Esophagus mucosa (tissue), 1 donor: ENCODE results near the gene CAPS. TPM values are rescaled to one million over a fixed set of nuclear protein-coding genes. Genes with fewer than 3 reads are reported as not detected.

Experiments
- ATAC-seq: fragments of 200-7000 bp; cut with Tn5 transposase; one replicate; pipeline ENCODE4 v1.9.1; 2020
- total RNA-seq: library from RNA; stranded (reverse); gene quantifications from one replicate; pipeline ENCODE4 v1.2.4, GENCODE V29; 2023
- donor health status: DM: yes; HTN: yes; CAD: no.

CAPS gene
- total RNA-seq, 1 donor from 2014 or later: 2.7 TPM

- peak; percentile 4 for ATAC-seq
Observed at GRCh38 chr19:5914358-5914774, 312 bp downstream of the CAPS start.

GRCh38 chr19:5914946-5915781, 1.1 kb downstream of the CAPS start:
- ATAC-seq: peak; percentile 26

GRCh38 chr19:5915782-5916165, 1.7 kb downstream of the CAPS start:
- no peak for ATAC-seq

GRCh38 chr19:5916181-5916708, 2.2 kb downstream of the CAPS start:
- no peak for ATAC-seq

- no peak for ATAC-seq
Observed at GRCh38 chr19:5917431-5918107, 3.5 kb downstream of the CAPS start.

- no peak for ATAC-seq
Observed at GRCh38 chr19:5918463-5919079, 4.5 kb downstream of the CAPS start.

- no peak for ATAC-seq
Observed at GRCh38 chr19:5921516-5922160, 7.6 kb downstream of the CAPS start.

- no peak for ATAC-seq
Observed at GRCh38 chr19:5922161-5922545, 8.1 kb downstream of the CAPS start.

GRCh38 chr19:5923356-5923755, 9.3 kb downstream of the CAPS start:
- ATAC-seq: peak; percentile 6

- ATAC-seq: no peak
Observed at GRCh38 chr19:5925830-5926427, 11.9 kb downstream of the CAPS start.

GRCh38 chr19:5926641-5927440, 12.8 kb downstream of the CAPS start:
- ATAC-seq: no peak

- ATAC-seq: no peak
Observed at GRCh38 chr19:5927441-5927821, 13.4 kb downstream of the CAPS start.

GRCh38 chr19:5929179-5929578, 15.1 kb downstream of the CAPS start:
- no peak for ATAC-seq

- ATAC-seq: no peak
Observed at GRCh38 chr19:5929625-5930024, 15.6 kb downstream of the CAPS start.

GRCh38 chr19:5931251-5931650, 17.2 kb downstream of the CAPS start:
- ATAC-seq: no peak

GRCh38 chr19:5932146-5932545, 18.1 kb downstream of the CAPS start:
- ATAC-seq: no peak

GRCh38 chr19:5932609-5933262, 18.7 kb downstream of the CAPS start:
- ATAC-seq: no peak

- no peak for ATAC-seq
Observed at GRCh38 chr19:5933391-5934068, 19.5 kb downstream of the CAPS start.

- ATAC-seq: no peak
Observed at GRCh38 chr19:5934069-5934401, 20.0 kb downstream of the CAPS start.

- no peak for ATAC-seq
Observed at GRCh38 chr19:5934774-5935472, 20.9 kb downstream of the CAPS start.
